ENCODE data around the gene TACC2.
A peak's percentile ranks its signal among the peaks of the same experiment; 100 is the strongest.
"Not testable (repeated sequence)": the region's sequence is repeated elsewhere in the genome, so short reads cannot be mapped to it uniquely, and the experiment has no call there.

Gene TACC2

GRCh38 chr10:121988361-121989324 is at the start of gene TACC2:
TSS of gene TACC2 (plus strand) at chr10:121989163. CDS start at chr10:122021982, 32,819 bp downstream.
- DNase-seq = no peak

GRCh38 chr10:121941532-121941931 is 47.4 kb upstream of the TACC2 start:
- no peak for DNase-seq

DNA sequence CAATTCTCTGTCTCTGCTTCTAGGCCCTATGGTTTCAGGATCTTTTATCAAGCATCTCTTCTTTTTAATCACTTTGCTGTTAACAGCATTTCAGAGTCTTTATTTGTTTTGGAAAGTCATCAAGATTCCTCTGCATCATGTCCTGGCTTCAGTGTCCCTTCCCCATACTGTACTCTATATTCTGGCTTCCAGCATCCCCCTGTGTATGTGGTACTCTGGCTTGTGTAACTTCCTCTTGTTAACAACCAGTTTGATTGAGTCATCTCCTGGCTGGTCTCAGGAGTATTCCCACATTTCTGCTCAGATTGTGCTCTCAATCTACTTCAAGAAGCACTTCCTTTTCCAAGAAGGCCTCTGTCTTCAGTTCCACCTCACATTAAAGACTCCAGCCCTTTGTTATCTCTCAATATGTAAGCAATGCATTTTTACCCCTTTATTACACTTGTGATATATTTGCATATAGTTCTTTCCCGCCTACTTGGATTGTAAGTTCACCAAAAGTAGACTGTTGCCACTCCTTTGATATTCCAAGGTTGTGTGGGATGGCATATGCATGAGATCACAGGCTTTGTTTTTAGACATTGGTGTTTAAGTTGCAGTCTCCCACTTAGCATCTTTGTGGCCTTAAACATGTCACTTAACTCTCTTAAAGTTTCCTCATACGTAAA is 46.1 kb upstream of the TACC2 start:
- no peak for DNase-seq

GRCh38 chr10:121947343-121948330 is 41.3 kb upstream of the TACC2 start:
- DNase-seq = no peak

GRCh38 chr10:121949049-121949448 is 39.9 kb upstream of the TACC2 start:
- no peak for DNase-seq

DNA sequence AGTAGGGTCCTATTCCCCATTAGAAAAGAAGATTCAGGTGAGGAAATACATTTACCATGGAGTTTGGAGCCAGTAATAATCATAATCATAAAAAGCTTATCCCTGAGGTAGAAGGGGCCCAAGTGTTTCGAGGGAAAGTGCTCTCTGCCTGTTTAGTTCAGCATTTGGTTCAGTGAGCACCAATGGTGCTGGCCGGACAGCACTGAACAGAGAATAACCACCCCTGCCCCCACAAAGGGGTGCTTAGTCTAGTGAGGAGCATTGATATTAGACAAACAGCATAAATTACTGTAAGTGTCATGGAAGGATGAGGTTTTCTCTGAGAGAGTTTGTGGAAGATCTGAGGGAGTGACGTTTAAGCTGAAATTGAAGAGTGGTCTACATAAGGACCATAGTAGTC is 39.5 kb upstream of the TACC2 start:
- DNase-seq = no peak

- DNase-seq = no peak
These were observed 36.7 kb upstream of the TACC2 start for GRCh38 chr10:121952226-121952625.

DNA sequence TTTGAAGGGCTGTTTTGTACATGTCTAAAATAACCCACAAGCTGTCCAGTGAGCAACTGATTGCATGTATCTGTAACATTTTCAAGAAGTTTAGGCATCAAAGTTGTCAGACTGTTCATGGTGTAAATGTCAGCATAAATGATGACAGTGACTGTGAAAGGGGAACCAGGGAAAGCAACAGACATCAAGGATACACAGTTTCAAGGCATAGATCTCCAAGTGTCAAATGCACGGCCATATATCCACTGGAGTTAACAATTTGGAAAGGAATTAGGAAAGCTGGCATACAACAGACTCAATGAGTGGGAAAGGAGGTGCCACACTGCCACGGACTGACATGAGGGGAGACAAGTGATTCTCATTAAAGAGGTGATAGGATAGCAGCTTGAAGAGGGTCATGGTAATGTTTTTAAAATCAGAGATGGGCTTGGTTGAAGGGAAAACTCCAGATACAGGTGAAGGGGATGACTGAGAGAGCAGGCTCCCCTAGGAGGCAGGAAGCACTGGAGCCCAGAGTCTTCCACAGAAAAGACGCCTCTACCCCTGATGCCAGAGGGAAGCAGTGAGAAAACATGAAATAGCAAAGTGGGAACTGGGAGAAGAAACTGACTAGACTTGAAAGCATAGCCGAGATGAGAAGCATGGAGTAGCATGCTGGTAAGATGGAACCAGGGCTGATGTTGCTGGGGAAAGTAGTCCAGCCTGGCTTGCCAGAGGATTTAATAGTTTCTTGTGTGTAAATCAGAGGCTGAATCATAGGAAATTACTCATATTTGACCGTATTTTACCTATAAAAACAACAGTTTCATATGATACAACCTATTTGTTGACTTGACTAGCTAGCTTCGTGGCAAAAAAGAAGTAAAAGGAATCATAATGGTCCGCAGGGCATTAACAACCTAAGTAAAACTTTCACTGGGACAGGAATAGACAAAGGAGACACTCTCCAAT is 32.6 kb upstream of the TACC2 start:
- DNase-seq = no peak

DNA sequence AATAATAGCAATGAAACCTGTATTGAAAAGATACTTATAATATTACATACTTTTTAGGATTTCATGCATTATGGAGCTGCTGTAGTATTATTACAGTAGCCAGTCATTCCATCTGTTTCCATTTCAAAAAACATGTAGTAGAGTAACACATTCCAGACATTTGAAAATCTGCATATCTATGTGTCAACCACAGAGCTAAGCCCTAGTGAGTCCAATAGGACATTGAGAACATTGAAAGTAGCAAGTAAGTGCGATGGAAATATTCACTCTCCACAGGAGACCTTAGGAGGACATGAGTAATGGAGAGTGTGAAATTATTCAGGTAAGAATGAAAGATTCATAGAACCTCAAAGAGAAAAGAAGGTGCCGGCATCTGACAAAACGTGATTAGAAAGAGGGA is 29.3 kb upstream of the TACC2 start:
- no peak for DNase-seq

- DNase-seq = no peak
These were observed 27.5 kb upstream of the TACC2 start for GRCh38 chr10:121961456-121961855.

DNA sequence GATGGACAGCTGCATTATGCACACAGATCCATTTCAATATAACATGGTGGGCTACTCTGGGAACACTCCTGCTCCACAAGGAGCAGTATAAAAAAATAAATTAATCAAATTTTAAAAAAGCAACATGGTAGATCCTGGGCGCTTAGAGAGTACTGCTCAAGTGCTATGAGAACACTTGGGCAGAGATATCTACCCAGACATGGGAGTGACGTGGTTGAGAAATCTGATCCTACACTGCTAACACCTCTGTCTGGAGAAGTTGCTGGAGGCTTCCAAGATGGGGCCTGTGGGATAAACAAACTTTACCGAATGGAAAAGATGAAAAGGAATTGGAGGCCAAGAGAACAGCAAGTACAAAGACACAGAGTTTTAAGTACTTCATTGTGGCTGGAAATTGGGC is 23.0 kb upstream of the TACC2 start:
- no peak for DNase-seq

DNA sequence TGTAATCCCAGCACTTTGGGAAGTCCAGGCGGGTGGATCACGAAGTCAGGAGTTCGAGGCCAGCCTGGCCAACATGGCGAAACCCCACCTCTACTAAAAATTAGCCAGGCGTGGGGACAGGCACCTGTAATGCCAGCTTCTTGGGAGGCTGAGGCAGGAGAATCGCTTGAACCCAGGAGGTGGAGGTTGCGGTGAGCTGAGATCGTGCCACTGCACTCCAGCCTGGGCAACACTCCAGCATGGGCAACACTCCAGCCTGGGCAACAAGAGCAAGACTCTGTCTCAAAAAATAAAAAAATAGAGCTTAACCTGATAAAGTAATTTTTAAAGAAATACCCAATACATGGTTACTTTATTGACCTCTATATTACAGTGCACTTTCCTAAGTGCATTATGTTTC is 19.9 kb upstream of the TACC2 start:
- DNase-seq = not testable (repeated sequence)

DNA sequence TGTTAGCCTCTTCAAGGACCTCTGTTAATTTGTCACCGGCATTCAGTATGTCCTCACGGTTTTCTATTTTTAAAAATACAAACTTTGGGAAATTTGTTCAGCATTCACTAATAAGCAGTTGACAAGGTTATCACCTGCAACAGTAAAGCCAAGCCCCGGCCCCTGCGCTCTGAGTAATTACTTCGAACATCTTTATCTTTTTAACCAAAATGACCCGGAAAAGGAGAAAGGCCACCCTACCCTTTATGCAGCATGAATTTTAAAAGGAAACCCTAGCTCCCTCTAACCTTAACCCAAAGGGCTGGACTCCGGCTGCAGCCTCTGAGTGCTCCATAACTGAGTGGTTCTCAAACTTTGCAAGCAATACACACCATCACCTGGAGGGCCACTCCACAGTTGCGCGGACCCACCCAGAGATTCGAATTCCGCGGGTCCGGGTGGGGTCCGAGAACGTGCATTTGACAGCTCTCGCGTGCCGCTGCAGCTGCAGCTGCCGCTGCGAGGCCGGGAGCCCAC is 14.9 kb upstream of the TACC2 start:
- no peak for DNase-seq

DNA sequence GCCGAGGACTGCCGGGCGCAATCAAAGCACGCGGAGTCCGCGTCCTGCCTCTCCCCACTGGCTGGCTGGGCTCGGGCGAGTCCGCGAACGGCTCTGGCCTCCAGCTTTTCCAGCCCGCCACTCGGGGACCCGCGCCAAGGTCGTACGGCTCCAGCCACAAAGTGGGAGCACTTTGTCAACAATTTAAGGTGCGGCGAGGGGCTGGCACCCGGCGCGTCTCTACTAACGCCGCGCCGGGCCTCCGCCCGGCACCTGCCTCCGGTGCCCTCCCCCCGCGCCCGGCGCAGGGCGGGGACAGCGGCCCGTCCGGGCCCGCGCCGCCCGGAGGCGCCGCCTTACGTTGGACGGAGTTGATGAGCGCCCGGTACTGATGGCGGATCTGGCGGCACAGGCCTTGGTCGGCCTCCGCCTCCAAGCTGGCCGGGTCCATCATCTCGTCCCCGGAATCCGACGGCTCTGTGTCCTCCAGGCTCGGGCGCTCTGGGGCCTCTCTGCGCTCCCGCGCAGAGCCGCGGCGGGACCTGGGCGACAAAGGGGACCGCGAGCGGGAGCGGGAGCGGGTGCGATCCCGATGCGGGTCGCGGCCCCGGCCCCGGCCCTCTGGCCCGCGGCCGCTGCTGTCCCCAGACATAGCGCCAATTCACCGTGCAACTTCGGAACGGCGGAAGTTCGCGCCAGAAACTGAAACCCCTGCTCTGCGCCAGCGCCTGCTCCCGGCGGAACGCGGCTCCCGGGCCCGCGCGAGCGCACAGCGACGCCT is 14.2 kb upstream of the TACC2 start, which contains the start of gene NSMCE4A:
NSMCE4A (minus strand) TSS at position 683 of the 760 bp plus-strand sequence; CDS start at position 631, 52 bp downstream.
- DNase-seq = peak; percentile 3

GRCh38 chr10:121975295-121976086 is 13.5 kb upstream of the TACC2 start:
- DNase-seq = no peak

GRCh38 chr10:121976607-121977006 is 12.4 kb upstream of the TACC2 start:
- DNase-seq = no peak

- no peak for DNase-seq
These were observed 10.5 kb upstream of the TACC2 start for GRCh38 chr10:121978511-121978910.

- no peak for DNase-seq
These were observed 7.6 kb upstream of the TACC2 start for GRCh38 chr10:121981346-121981745.

GRCh38 chr10:121983852-121984251 is 5.1 kb upstream of the TACC2 start:
- no peak for DNase-seq

- no peak for DNase-seq
These were observed 4.5 kb upstream of the TACC2 start for GRCh38 chr10:121984463-121984862.

Measured in NCI-H1694 (cell line).